Astrocyte (in vitro differentiated cells and primary cell): ENCODE measurements around the gene ACTG2. TPM values are rescaled to one million over a fixed set of nuclear protein-coding genes. Genes with fewer than 3 reads are reported as not detected.

Experiments used
- DNase-seq: peaks from one replicate; pipeline ENCODE4 v3.0.0-alpha.2; 2010; ENCODE audit warnings: low read depth
- FAIRE-seq: peaks from 2 replicates; lab custom pipeline; 2011; peaks lifted over from hg19 to GRCh38; lab: Jason Lieb, UNC
- H2AFZ ChIP-seq: 2 replicates; pipeline ENCODE4 v1.6.0; 2012; ENCODE audit warnings: low read depth, low read length, inconsistent platforms
- H3K27ac ChIP-seq: 2 replicates; pipeline ENCODE4 v1.5.1; 2011; ENCODE audit warnings: low read depth, low read length, inconsistent platforms
- H3K27me3 ChIP-seq: 2 replicates; pipeline ENCODE4 v1.6.0; 2011; ENCODE audit warnings: low read length, inconsistent platforms; ENCODE audit not compliant: insufficient read depth
- H3K36me3 ChIP-seq: 2 replicates; pipeline ENCODE4 v1.5.1; 2011; ENCODE audit warnings: low read length, inconsistent platforms; ENCODE audit not compliant: insufficient read depth
- H3K4me1 ChIP-seq: 2 replicates; pipeline ENCODE4 v1.5.1; 2011; ENCODE audit warnings: low read length, inconsistent platforms; ENCODE audit not compliant: insufficient read depth
- H3K4me2 ChIP-seq: 2 replicates; pipeline ENCODE4 v1.6.0; 2012; ENCODE audit warnings: low read length, inconsistent platforms
- H3K4me3 ChIP-seq: 2 replicates; pipeline ENCODE4 v1.5.1; 2011; ENCODE audit warnings: low read depth, mild to moderate bottlenecking, low read length, inconsistent platforms; ENCODE audit not compliant: insufficient read depth
- H3K79me2 ChIP-seq: 2 replicates; pipeline ENCODE4 v1.6.0; 2012; ENCODE audit warnings: mild to moderate bottlenecking, low read length, inconsistent platforms; ENCODE audit not compliant: insufficient read depth
- H3K9ac ChIP-seq: 2 replicates; pipeline ENCODE4 v1.6.0; 2012; ENCODE audit warnings: mild to moderate bottlenecking, low read length, inconsistent platforms
- H3K9me3 ChIP-seq: 2 replicates; pipeline ENCODE4 v1.5.1; 2012; ENCODE audit warnings: low read depth, mild to moderate bottlenecking, low read length, inconsistent platforms; ENCODE audit not compliant: insufficient read depth
- H4K20me1 ChIP-seq: 2 replicates; pipeline ENCODE4 v1.6.0; 2012; ENCODE audit warnings: low read length, inconsistent platforms; ENCODE audit not compliant: insufficient read depth
- H3K27ac Mint-ChIP-seq: one replicate; pipeline ENCODE4 v1.8.0; 2021; ENCODE audit warnings: mild to moderate bottlenecking, mixed read lengths; ENCODE audit not compliant: unreplicated experiment
- H3K27me3 Mint-ChIP-seq: one replicate; pipeline ENCODE4 v1.8.0; 2021; ENCODE audit warnings: low read depth, mixed read lengths; ENCODE audit not compliant: unreplicated experiment
- H3K36me3 Mint-ChIP-seq: one replicate; pipeline ENCODE4 v1.8.0; 2021; ENCODE audit warnings: low read depth, mixed read lengths; ENCODE audit not compliant: unreplicated experiment
- H3K4me1 Mint-ChIP-seq: one replicate; pipeline ENCODE4 v1.8.0; 2021; ENCODE audit warnings: low read depth, mixed read lengths; ENCODE audit not compliant: unreplicated experiment
- H3K4me3 Mint-ChIP-seq: one replicate; pipeline ENCODE4 v1.8.0; 2021; ENCODE audit warnings: mild to moderate bottlenecking, moderate library complexity, mixed read lengths; ENCODE audit not compliant: unreplicated experiment
- H3K9me3 Mint-ChIP-seq: one replicate; pipeline ENCODE4 v1.8.0; 2021; ENCODE audit warnings: mild to moderate bottlenecking, mixed read lengths; ENCODE audit not compliant: unreplicated experiment
- CTCF ChIP-seq: IDR thresholded peaks from 2 replicates; pipeline ENCODE4 v1.5.1; 2011; ENCODE audit warnings: low read depth, mild to moderate bottlenecking, inconsistent platforms, low read length, moderate library complexity; ENCODE audit not compliant: insufficient read depth
- EZH2 ChIP-seq: IDR thresholded peaks from 2 replicates; pipeline ENCODE4 v1.6.1; 2012; ENCODE audit warnings: mild to moderate bottlenecking, low read length, inconsistent platforms; ENCODE audit not compliant: insufficient read depth
- total RNA-seq: library from RNA; stranded (reverse); gene quantifications from 2 replicates; pipeline ENCODE4 v1.2.1, GENCODE V29; 2021

The ACTG2 gene
- total RNA-seq, 1 donor from 2014 or later, result 298 TPM

- no peak for FAIRE-seq
- no peak overlapping the region for H3K9ac ChIP-seq
- no peaks in the 10 kb centered on the region for H3K27me3 ChIP-seq
- H2AFZ ChIP-seq, result no peak overlapping the region
- no peak overlapping the region for H3K4me3 Mint-ChIP-seq
- H3K27me3 Mint-ChIP-seq, result no peaks in the 10 kb centered on the region
- no peak for DNase-seq
- peaks cover 33% of the 10 kb centered on the region for H3K36me3 Mint-ChIP-seq
- no peaks in the 10 kb centered on the region for H3K9me3 Mint-ChIP-seq
- H3K4me1 Mint-ChIP-seq, result peaks cover under 1% of the 10 kb centered on the region
- H3K4me3 ChIP-seq, result no peak overlapping the region
- H3K4me1 ChIP-seq, result peaks cover 11% of the 10 kb centered on the region
- H3K36me3 ChIP-seq, result peaks cover 9% of the 10 kb centered on the region
- no peaks in the 10 kb centered on the region for H3K9me3 ChIP-seq
- no peak overlapping the region for H3K4me2 ChIP-seq
- no peak overlapping the region for H3K27ac Mint-ChIP-seq
- no peaks in the 10 kb centered on the region for H3K79me2 ChIP-seq
- no peak overlapping the region for H3K27ac ChIP-seq
- TF ChIP-seq EZH2, result no peak
- TF ChIP-seq CTCF, result no peak
- H4K20me1 ChIP-seq, result no peaks in the 10 kb centered on the region
Measured at GRCh38 chr2:73868204-73868978, 24.4 kb upstream of the ACTG2 start.

GRCh38 chr2:73870084-73870483 lies 22.7 kb upstream of the ACTG2 start:
- Histone ChIP-seq H3K27ac (no peak overlapping the region), H3K79me2 (no peaks in the 10 kb centered on the region), H3K4me3 (no peak overlapping the region), H3K4me2 (peak overlapping the region; percentile 65), H3K9ac (peak overlapping the region; percentile 4), H3K9me3 (no peaks in the 10 kb centered on the region), H3K27me3 (no peaks in the 10 kb centered on the region), H3K4me1 (peaks cover 11% of the 10 kb centered on the region), H3K36me3 (no peaks in the 10 kb centered on the region), H4K20me1 (no peaks in the 10 kb centered on the region), H2AFZ (no peak overlapping the region)
- peak; percentile 96 for DNase-seq
- TF ChIP-seq EZH2 (no peak), CTCF (no peak)
- Mint-ChIP-seq H3K27ac (no peak overlapping the region), H3K9me3 (no peaks in the 10 kb centered on the region), H3K27me3 (no peaks in the 10 kb centered on the region), H3K4me1 (no peaks in the 10 kb centered on the region), H3K4me3 (no peak overlapping the region), H3K36me3 (peaks cover 24% of the 10 kb centered on the region)
- no peak for FAIRE-seq
